Kidney capillary endothelial cell (primary cell): Measurements from ENCODE around the gene DPH7.
"Not testable (repeated sequence)": the region's sequence is repeated elsewhere in the genome, so short reads cannot be mapped to it uniquely, and the experiment has no call there.

Source experiments
- DNase-seq: peaks from one replicate; pipeline ENCODE4 v3.0.0-alpha.2; 2018; ENCODE audit warnings: low spot score

The DPH7 gene

GRCh38 chr9:137580209-137580953 is 1.7 kb upstream of the DPH7 start:
- no peak for DNase-seq

- DNase-seq, result no peak
These were observed 507 bp upstream of the DPH7 start for GRCh38 chr9:137579259-137579604.

GRCh38 chr9:137575716-137576411 is 2.9 kb downstream of the DPH7 start:
- peak; percentile 54 for DNase-seq

GRCh38 chr9:137575364-137575715 is 3.4 kb downstream of the DPH7 start:
- no peak for DNase-seq

GRCh38 chr9:137574192-137574591 is 4.5 kb downstream of the DPH7 start:
- no peak for DNase-seq

GRCh38 chr9:137570566-137570965 is 8.2 kb downstream of the DPH7 start:
- no peak for DNase-seq

- no peak for DNase-seq
These were observed 9.0 kb downstream of the DPH7 start for GRCh38 chr9:137569609-137570203.

GRCh38 chr9:137568445-137568844 is 10.3 kb downstream of the DPH7 start:
- DNase-seq, result not testable (repeated sequence)

- DNase-seq, result no peak
These were observed 13.8 kb downstream of the DPH7 start for GRCh38 chr9:137564817-137565411.

- no peak for DNase-seq
These were observed 14.6 kb downstream of the DPH7 start for GRCh38 chr9:137564134-137564533.

- DNase-seq, result no peak
These were observed 20.6 kb downstream of the DPH7 start for GRCh38 chr9:137558127-137558526.

GRCh38 chr9:137556069-137556838 is 22.5 kb downstream of the DPH7 start:
- DNase-seq, result no peak

GRCh38 chr9:137555179-137555578 is 23.5 kb downstream of the DPH7 start:
- DNase-seq, result no peak

- DNase-seq, result no peak
These were observed 24.4 kb downstream of the DPH7 start for GRCh38 chr9:137554349-137554748.

- DNase-seq, result not testable (repeated sequence)
These were observed 25.1 kb downstream of the DPH7 start for GRCh38 chr9:137553654-137554053.

GRCh38 chr9:137552022-137552768 is 26.5 kb downstream of the DPH7 start:
- peak; percentile 20 for DNase-seq

GRCh38 chr9:137551264-137552021 is 27.3 kb downstream of the DPH7 start, which contains the start of gene MRPL41:
MRPL41 (plus strand) TSS chr9:137551879; CDS start chr9:137552082, 203 bp downstream.
- DNase-seq, result peak; percentile 77

GRCh38 chr9:137550958-137551263 is 27.8 kb downstream of the DPH7 start:
- not testable (repeated sequence) for DNase-seq

GRCh38 chr9:137550231-137550621 is 28.5 kb downstream of the DPH7 start, which contains the start of gene PNPLA7:
PNPLA7 (minus strand) TSS chr9:137550402; CDS start chr9:137550197, 205 bp downstream.
- DNase-seq, result peak; percentile 31

- DNase-seq, result no peak
These were observed 30.8 kb downstream of the DPH7 start for GRCh38 chr9:137547687-137548543.
